Caco-2 (cell line): ENCODE data around the gene KRTAP9-7. TPM values are rescaled to one million over a fixed set of nuclear protein-coding genes. Genes with fewer than 3 reads are reported as not detected.

Experiments
- BruUV-seq: library from RNA; stranded (reverse); fragments of 400-500 nt; replicated peaks from 2 replicates; lab custom pipeline; 2021; lab: Mats Ljungman, UMichigan
- CTCF ChIA-PET: fragments of 300-600 bp; sonication (Branson Sonifier 250); formaldehyde crosslinking; loops from one replicate; lab custom pipeline; 2022; ENCODE audit warnings: antibody characterized with exemption; lab: Charles Lee
- POLR2A ChIA-PET: fragments of 300-600 bp; sonication (Branson Sonifier 250); formaldehyde crosslinking; loops from one replicate; lab custom pipeline; 2022; ENCODE audit warnings: antibody characterized with exemption; lab: Charles Lee
- DNase-seq, 2 experiments: peaks; one replicate each; pipeline versions ENCODE4 v3.0.0 to v3.0.0-alpha.2; 2020 to 2022
- H3K27me3 ChIP-seq: replicated peaks from 2 replicates; pipeline ENCODE4 v1.6.0; 2011; ENCODE audit warnings: low read length; ENCODE audit not compliant: control insufficient read depth, insufficient read depth
- H3K36me3 ChIP-seq: 2 replicates; pipeline ENCODE4 v1.5.1; 2011; ENCODE audit warnings: low read length; ENCODE audit not compliant: control insufficient read depth, insufficient read depth
- H3K4me1 ChIP-seq: fragments of 250-450 bp; sonication (Bioruptor Pico); 2 replicates; pipeline ENCODE4 v1.5.1; 2020; ENCODE audit warnings: mild to moderate bottlenecking
- H3K4me3 ChIP-seq: 2 replicates; pipeline ENCODE4 v1.5.1; 2011; ENCODE audit warnings: low read depth, mild to moderate bottlenecking, control low read depth, low read length
- H3K9me3 ChIP-seq: fragments of 250-450 bp; sonication (Bioruptor Pico); 2 replicates; pipeline ENCODE4 v1.5.1; 2020; ENCODE audit warnings: mild to moderate bottlenecking, moderate library complexity
- H3K27ac Mint-ChIP-seq: one replicate; pipeline ENCODE4 v1.8.0; 2022; ENCODE audit warnings: mixed read lengths; ENCODE audit not compliant: unreplicated experiment
- H3K27me3 Mint-ChIP-seq: one replicate; pipeline ENCODE4 v1.8.0; 2022; ENCODE audit warnings: mixed read lengths; ENCODE audit not compliant: insufficient read depth, unreplicated experiment
- H3K36me3 Mint-ChIP-seq: one replicate; pipeline ENCODE4 v1.8.0; 2022; ENCODE audit warnings: mild to moderate bottlenecking, mixed read lengths; ENCODE audit not compliant: insufficient read depth, unreplicated experiment
- H3K4me1 Mint-ChIP-seq: one replicate; pipeline ENCODE4 v1.8.0; 2022; ENCODE audit warnings: low read depth, mixed read lengths; ENCODE audit not compliant: unreplicated experiment
- H3K4me3 Mint-ChIP-seq: one replicate; pipeline ENCODE4 v1.8.0; 2022; ENCODE audit warnings: mild to moderate bottlenecking, moderate library complexity, mixed read lengths; ENCODE audit not compliant: unreplicated experiment
- H3K9me3 Mint-ChIP-seq: one replicate; pipeline ENCODE4 v1.8.0; 2022; ENCODE audit warnings: mixed read lengths; ENCODE audit not compliant: unreplicated experiment
- intact Hi-C: fragments of 100-400 bp; cut with micrococcal nuclease; formaldehyde crosslinking; loops from one replicate; pipeline ENCODE4 v1.10.0; 2022; ENCODE audit not compliant: unreplicated experiment
- total RNA-seq: library from RNA; stranded (reverse); gene quantifications from 2 replicates; pipeline ENCODE4 v1.2.3, GENCODE V29; 2022
- TF ChIP-seq, protein P1 (sequence below), 2 experiments: fragments of 200-600 bp in 1 of 2; IDR thresholded peaks; 1 replicate in 1 of 2; 2 replicates in 1 of 2; pipeline versions ENCODE4 v1.5.1 to v1.8.0; 2011 to 2022; ENCODE audit warnings: antibody characterized with exemption in 1 of 2, control low read depth in 1 of 2, inconsistent platforms in 1 of 2, low read depth in 1 of 2, low read length in 1 of 2, mild to moderate bottlenecking in 1 of 2, moderate library complexity in 1 of 2; ENCODE audit not compliant: insufficient read depth in 1 of 2, severe bottlenecking in 1 of 2, unreplicated experiment in 1 of 2

KRTAP9-7 gene
- total RNA-seq, 1 experiment from 2014 or later = not detected

- H3K4me3 Mint-ChIP-seq = no peak overlapping the region
- DNase-seq = no peak
- TF ChIP-seq, protein P1, sequence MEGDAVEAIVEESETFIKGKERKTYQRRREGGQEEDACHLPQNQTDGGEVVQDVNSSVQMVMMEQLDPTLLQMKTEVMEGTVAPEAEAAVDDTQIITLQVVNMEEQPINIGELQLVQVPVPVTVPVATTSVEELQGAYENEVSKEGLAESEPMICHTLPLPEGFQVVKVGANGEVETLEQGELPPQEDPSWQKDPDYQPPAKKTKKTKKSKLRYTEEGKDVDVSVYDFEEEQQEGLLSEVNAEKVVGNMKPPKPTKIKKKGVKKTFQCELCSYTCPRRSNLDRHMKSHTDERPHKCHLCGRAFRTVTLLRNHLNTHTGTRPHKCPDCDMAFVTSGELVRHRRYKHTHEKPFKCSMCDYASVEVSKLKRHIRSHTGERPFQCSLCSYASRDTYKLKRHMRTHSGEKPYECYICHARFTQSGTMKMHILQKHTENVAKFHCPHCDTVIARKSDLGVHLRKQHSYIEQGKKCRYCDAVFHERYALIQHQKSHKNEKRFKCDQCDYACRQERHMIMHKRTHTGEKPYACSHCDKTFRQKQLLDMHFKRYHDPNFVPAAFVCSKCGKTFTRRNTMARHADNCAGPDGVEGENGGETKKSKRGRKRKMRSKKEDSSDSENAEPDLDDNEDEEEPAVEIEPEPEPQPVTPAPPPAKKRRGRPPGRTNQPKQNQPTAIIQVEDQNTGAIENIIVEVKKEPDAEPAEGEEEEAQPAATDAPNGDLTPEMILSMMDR (IDR thresholded peaks at IDR 0.05; ENCODE audit: insufficient read depth in 1 of 2, low read depth in 1 of 2, low read length in 1 of 2, severe bottlenecking in 1 of 2, unreplicated experiment in 1 of 2) = no peak
- H3K36me3 Mint-ChIP-seq = no peaks in the 10 kb centered on the region
- CTCF ChIA-PET = no interaction called here
- H3K4me1 Mint-ChIP-seq = peaks cover 6% of the 10 kb centered on the region
- Histone ChIP-seq H3K9me3 (no peaks in the 10 kb centered on the region), H3K36me3 (no peaks in the 10 kb centered on the region), H3K4me1 (no peaks in the 10 kb centered on the region), H3K4me3 (no peak overlapping the region), H3K27me3 (no peaks in the 10 kb centered on the region; the same call in 1 of the 2 replicates)
- no TSS peak for BruUV-seq
- H3K27ac Mint-ChIP-seq = no peak overlapping the region
- peaks cover 7% of the 10 kb centered on the region for H3K27me3 Mint-ChIP-seq
- intact Hi-C loops = no loop called here
- no peaks in the 10 kb centered on the region for H3K9me3 Mint-ChIP-seq
- POLR2A ChIA-PET = no interaction called here
These were observed 19.2 kb upstream of the KRTAP9-7 start for GRCh38 chr17:41256291-41256685.

DNA sequence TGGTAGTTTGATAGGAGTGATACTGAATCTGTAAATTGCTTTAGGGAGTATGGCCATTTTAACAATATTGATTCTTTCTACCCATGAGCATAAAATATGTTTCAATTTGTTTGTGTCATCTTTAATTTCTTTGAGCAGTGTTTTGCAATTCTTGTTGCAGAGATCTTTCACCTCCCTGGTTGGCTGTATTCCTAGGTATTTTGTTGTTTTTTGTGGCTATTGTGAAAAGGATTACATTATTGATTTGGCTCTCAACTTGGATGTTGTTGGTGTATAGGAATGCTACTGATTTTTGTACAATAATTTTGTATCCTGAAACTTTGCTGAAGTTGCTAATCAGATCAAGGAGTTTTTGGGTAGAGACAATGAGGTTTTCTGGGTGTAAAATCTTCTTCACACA is 17.1 kb upstream of the KRTAP9-7 start:
- no TSS peak for BruUV-seq
- TF ChIP-seq, protein P1 (IDR thresholded peaks at IDR 0.05; ENCODE audit: insufficient read depth in 1 of 2, low read depth in 1 of 2, low read length in 1 of 2, severe bottlenecking in 1 of 2, unreplicated experiment in 1 of 2) = no peak
- H3K36me3 Mint-ChIP-seq = no peaks in the 10 kb centered on the region
- peaks cover 4% of the 10 kb centered on the region for H3K27me3 Mint-ChIP-seq
- no peak overlapping the region for H3K4me3 ChIP-seq
- peaks cover 6% of the 10 kb centered on the region for H3K4me1 Mint-ChIP-seq
- no peaks in the 10 kb centered on the region for H3K9me3 Mint-ChIP-seq
- 0 out of 2 replicates have a peak, but pooled peaks cover 4% of the 10 kb centered on the region for H3K9me3 ChIP-seq
- no peak overlapping the region for H3K4me3 Mint-ChIP-seq
- CTCF ChIA-PET = no interaction called here
- intact Hi-C loops = no loop called here
- no peak overlapping the region for H3K27ac Mint-ChIP-seq
- no peaks in the 10 kb centered on the region; the same call in 1 of the 2 replicates for H3K27me3 ChIP-seq
- no peaks in the 10 kb centered on the region for H3K4me1 ChIP-seq
- H3K36me3 ChIP-seq = no peaks in the 10 kb centered on the region
- no peak for DNase-seq
- POLR2A ChIA-PET = no interaction called here

- no peak for DNase-seq
- Histone ChIP-seq H3K36me3 (no peaks in the 10 kb centered on the region), H3K4me1 (no peaks in the 10 kb centered on the region), H3K27me3 (no peaks in the 10 kb centered on the region), H3K9me3 (0 out of 2 replicates have a peak, but pooled peaks cover 4% of the 10 kb centered on the region), H3K4me3 (no peak overlapping the region)
- H3K36me3 Mint-ChIP-seq = no peaks in the 10 kb centered on the region
- intact Hi-C loops = no loop called here
- no peaks in the 10 kb centered on the region for H3K4me1 Mint-ChIP-seq
- BruUV-seq = no TSS peak
- ChIA-PET CTCF (no interaction called here), POLR2A (no interaction called here)
- TF ChIP-seq, protein P1 (IDR thresholded peaks at IDR 0.05; ENCODE audit: insufficient read depth in 1 of 2, low read depth in 1 of 2, low read length in 1 of 2, severe bottlenecking in 1 of 2, unreplicated experiment in 1 of 2) = no peak
- H3K9me3 Mint-ChIP-seq = no peaks in the 10 kb centered on the region
- H3K27ac Mint-ChIP-seq = no peak overlapping the region
- no peak overlapping the region for H3K4me3 Mint-ChIP-seq
- no peaks in the 10 kb centered on the region for H3K27me3 Mint-ChIP-seq
These were observed 12.3 kb upstream of the KRTAP9-7 start for GRCh38 chr17:41263212-41263611.
